Left renal pelvis (tissue), 4 donors: ENCODE results near the gene RPS23. TPM values are rescaled to one million over a fixed set of nuclear protein-coding genes. Genes with fewer than 3 reads are reported as not detected.
A peak's percentile ranks its signal among the peaks of the same experiment; 100 is the strongest.

ENCODE experiments used
- DNase-seq, 4 donors: peaks; one replicate each; pipeline ENCODE4 v3.0.0-alpha.2; 2013; ENCODE audit warnings: low read depth in 4 of 4, low spot score in 3 of 4
- polyA plus RNA-seq, 4 donors: library from polyadenylated mRNA; unstranded; fragments of 120-200 nt; gene quantifications; one replicate each; pipeline ENCODE4 v1.2.1, GENCODE V29; 2013; ENCODE audit not compliant: insufficient read length in 4 of 4

Gene RPS23
- polyA plus RNA-seq, 4 donors, result 2,388 to 2,926 (median 2,474) TPM

DNA sequence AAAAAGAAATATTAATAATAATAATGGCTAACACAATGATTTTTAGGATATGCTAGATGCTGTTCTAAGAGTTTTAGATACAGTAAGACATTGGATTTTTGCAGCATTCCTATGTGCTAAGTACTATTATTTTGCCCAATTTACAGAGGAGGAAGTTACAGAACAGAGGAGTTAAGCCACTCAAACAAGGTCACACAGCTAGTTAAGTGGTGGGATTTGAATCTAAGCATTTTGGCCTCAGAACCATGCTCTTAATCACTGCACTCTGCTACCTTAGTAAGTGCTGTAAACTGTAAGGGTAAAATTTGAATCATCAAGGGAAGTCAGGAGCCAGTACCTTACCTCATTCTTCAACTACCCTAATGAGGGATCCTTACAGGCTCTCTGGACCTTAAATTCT, 25.4 kb downstream of the RPS23 start:
- DNase-seq, result no peak

DNA sequence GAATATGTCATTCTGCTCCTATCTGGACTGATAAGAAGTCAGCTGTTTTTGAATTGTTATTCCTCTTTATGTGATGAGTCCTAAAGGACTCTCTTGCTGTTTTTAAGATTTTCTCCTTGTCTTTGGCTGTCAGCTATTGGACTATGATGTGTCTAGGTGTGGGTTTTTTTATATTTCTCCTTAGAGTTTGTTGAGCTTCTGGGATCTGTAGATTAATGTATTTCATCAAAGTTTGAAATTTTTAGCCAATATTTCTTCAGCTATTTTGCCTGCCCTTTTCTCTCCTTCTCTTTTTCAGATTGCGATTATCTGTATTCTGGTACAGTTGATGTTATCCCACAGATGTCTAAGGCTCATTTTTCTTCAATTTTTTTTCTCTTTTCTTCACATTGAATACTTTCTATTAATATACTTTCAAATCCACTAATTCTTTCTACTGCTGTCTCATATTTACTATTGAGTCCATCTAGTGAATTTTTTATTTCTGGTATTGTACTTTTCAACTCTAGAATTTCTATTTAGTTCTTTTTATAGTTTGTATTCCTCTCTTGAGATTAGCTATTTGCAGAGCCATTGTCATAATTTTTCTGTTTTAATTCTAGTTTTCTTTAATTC, 31.1 kb downstream of the RPS23 start:
- no peak for DNase-seq

DNA sequence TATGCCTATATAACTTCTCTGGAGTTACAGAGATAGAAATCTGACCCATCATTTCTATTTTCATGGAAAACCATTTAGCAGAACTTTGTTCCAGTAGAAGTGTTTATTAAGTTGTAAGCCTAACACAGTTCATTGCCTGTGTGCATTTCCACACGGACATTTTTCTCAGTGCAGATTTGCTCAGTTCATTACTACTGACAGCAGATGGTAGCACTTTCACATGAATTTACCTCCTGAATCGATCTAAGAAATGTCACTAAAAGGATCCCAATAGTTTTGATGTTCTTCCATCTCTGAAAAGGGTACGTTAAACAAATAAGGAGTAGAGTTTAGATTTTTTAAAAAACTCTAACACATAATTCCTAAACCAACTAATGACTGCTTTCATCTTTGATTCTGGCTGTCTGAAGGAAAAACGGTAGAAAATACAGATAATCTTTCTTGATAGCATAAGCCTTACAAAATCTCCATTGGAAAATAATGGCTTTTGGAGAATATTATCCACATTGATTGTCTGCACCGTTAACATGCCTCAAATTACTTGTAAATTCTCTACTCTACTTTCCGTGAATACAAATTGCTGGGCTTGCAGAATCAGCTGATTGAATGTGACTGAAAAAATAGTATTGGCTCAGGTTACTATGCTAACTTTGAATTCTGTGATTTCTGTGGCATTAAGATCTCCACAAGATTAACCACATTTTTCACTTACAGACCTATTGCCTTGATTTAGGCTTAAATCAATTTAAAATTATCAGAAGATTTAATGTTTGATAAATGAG, 33.1 kb downstream of the RPS23 start:
- no peak for DNase-seq

DNA sequence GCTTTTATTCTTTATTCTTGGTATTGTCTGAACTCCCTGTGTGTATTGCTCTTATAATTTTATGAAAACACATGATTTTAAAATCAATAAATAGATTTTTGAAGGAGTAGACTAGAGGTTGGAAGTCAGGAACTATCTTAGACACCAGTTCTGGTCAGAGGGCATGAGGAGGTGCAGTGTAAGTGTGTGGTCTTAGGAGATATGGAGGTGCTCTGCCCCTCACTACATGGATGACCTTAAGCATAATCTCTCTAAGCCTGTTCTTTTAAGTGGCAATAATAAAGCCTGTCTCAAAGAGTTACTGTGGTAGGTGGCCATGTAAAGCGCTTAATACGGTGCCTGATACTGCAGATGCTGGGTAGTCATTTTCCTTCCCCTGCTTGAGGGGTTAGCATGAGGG, 34.0 kb downstream of the RPS23 start:
- DNase-seq, result no peak

- DNase-seq, result no peak
Measured at GRCh38 chr5:82234885-82235284, 43.3 kb downstream of the RPS23 start.

- DNase-seq, result peak; percentile 27 to 54 (median 48)
Measured at GRCh38 chr5:82225525-82226172, 52.5 kb downstream of the RPS23 start.
